SK-MEL-5 (cell line): ENCODE data around the gene ENOSF1. TPM values are rescaled to one million over a fixed set of nuclear protein-coding genes. Genes with fewer than 3 reads are reported as not detected.
"Not testable (repeated sequence)": the region's sequence is repeated elsewhere in the genome, so short reads cannot be mapped to it uniquely, and the experiment has no call there.

ENCODE experiments used
- DNase-seq: peaks from one replicate; pipeline ENCODE4 v3.0.0-alpha.2; 2016; ENCODE audit warnings: low read depth, low spot score
- in situ Hi-C: cut with HindIII; loops from 2 replicates; pipeline ENCODE4 v1.10.0; 2016; ENCODE audit warnings: low sequenced_read_pairs, high pct_unique_total_duplicates, low pct_unique_long_range_greater_than_20kb
- total RNA-seq: library from RNA; depleted of rRNA; stranded (reverse); fragments of >200 nt; shearing (Covaris generic); gene quantifications from 2 replicates; pipeline ENCODE4 v1.2.3, GENCODE V29; 2014

ENOSF1 gene
- total RNA-seq, 1 experiment from 2014 or later = 121 TPM

DNA sequence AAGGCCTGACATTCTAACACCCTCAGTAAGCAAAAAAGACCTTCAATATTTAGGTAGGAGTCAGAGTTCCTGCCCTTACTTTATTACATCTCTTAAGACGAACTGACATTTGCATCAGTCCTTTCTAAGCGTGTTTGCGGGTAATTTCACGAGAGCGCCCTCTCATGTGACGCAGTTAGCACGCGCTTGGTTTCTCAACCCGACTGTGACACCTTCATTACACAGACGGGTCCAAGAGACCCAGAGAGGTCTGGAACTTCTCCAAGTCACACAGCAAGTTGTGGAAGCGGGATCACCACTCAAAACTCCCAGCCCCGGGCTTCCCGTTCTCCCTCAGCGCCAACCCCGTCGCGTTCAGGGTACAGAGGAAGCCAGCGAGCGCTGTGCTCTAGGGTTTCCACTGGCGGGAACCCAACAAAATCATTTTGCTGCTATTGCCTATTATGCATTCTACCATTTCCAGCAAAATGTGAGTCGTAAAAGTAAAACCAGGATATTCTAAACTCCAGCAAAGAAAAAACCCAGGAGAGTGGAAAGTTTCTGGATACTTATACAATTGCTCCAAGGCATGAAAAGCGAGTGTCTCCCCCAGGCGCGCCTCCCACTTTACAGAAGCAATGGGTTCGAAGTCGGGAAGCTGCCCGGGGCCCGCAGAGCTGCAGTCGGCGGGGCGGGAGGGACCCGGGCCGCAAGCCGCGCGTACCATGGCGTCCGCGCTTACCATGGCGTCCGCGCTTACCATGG lies 601 bp downstream of the ENOSF1 start:
- in situ Hi-C loops = no loop called here
- peak; percentile 75 for DNase-seq

DNA sequence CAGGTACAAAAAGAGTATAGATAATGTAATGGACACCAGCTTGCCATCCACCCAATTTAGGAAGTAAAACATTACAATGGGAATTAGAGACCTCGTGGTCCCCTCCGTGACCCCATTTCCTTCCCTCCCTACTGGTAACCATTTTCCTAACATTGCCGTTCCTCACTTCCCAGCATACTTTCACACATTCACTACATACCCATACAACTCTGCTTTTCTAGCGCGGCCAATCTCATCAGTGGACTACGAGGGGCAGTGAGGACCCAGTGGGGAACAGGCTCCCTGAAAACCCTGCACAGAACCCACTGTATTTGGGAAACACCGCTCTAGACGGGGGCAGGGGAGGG lies 1.1 kb downstream of the ENOSF1 start:
- peak; percentile 22 for DNase-seq
- in situ Hi-C loops = no loop called here

DNA sequence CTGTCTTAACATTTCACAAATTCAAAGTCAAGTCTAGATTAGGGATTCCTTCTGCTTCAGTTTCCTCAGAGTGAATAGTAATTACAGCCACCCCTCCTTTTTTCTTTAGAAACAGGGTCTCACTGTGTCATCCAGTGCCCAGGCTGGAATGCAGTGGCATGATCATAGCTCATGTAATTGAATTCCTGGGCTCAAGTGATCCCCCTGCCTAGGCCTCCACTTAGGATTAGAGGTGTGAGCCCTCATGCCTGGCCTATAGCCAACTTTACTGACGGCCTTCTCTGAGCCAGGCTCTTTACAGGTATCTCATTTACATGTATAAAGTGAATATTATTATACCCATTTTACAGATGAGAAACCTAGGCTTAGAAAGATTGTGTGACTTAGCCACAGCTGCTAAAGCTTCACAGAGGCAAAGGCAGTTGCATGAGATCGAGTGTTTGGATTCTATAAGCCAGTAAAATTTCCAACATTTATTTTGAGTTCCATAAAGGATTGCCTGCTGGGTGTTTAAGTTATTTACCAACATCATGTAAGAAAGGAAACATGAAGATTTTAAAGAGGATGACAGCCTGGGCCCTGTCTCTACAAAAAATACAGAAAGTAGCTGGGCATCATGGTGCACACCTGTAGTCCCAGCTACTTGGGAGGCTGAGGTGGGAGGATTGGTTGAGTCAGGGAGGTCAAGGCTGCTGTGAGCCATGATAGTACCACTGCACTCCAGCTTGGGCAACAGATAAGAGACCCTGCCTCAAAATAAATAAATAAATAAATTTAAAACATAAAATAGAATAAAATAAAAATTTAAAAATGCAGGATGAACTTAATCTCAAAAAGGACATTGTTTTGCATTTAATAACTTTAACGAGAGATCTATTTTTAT lies 1.8 kb downstream of the ENOSF1 start:
- in situ Hi-C loops = no loop called here
- no peak for DNase-seq

DNA sequence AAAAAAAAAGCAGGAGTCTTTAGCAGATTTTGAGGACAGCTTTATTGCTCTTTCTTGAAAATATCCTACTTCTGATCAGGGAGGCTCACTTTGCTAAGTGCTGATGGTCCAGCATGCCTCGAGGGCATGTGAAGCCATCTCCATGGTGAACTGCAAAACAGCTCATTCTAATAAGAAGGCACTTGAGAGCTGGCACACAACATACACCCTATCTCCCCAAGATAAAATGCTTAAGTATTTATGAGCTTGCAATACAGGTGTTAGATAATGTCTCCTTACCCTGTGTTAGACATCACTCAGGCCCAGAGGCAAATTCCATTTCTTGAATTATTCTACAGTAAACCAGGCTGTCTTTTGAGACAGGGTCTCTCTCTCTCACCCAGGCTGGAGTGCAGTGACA lies 2.7 kb downstream of the ENOSF1 start:
- in situ Hi-C loops = no loop called here

DNA sequence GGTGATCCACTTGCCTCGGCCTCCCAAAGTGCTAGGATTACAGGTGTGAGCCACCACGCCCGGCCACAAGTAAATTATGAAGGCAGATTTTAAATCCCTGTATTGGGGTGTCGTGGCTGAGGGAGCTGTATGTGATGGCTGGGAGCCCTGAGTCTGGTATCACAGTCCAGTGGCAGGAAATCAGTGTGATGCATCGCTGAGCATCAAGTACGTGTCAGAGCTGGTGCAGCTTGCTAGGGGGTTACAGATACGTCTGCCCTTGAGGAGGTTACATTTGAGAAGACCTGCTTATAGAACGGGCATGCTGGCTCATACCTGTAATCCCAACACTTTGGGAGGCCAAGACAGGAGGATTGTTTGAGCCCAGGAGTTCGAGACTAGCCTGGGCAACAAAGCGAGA lies 4.3 kb downstream of the ENOSF1 start:
- in situ Hi-C loops = no loop called here
- DNase-seq = no peak

More for the DNA sequence above, 2.7 kb downstream of the ENOSF1 start:
- DNase-seq = no peak

DNA sequence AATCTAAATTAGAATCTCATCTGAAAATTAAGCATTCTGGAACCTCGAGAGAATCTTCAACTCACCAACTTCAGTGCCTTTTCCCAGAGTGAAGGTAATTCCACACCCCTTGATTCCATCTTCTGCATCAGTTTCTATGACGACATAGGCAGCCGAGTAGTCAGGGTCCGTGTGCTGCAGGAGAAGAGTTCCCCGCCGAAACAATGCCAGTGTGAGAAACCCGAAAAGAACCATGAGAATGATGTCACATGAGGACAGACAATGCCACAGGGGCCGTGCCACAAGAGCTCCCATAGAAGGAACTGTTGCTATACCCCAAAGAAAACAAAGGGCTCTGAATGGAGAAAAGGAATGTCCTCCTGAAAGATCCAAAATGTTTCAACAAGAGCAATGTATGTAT lies 6.0 kb downstream of the ENOSF1 start:
- in situ Hi-C loops = no loop called here
- DNase-seq = no peak

DNA sequence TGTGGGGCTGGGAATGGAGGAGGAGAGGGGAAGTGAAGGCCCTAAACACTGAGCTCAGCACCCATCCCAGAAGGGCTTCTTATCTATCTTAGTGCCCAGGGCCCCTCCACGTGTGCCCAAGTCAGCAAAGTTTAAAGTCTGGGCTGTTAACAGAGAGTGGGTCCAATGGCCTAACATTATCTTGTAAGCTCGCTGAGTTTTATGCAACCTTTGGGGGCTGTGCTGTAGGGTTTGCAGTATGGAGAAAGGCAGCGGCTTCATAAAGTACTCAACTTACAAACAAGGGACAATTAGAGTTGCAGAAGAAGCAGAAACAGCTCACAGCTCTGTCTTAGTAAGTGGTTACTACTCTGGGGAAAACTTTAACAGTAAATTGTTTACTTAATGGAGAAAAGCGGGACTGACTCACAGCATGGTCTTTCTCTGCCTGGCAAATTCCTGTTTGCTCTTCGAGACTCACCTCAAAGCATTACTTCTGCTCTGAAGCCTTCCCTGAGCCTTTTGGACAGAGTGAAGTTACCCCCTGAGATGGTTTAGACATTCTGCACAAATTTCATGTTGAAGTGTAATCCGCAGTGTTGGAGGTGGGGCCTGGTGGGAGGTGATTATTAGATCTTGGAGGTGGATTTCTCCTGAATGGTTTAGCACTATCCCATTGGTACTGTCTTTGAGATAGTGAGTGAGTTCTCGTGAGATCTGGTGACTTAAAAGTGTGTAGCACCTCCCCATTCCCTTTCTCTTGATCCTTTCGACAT lies 9.0 kb downstream of the ENOSF1 start:
- DNase-seq = no peak
- in situ Hi-C loops = no loop called here

DNA sequence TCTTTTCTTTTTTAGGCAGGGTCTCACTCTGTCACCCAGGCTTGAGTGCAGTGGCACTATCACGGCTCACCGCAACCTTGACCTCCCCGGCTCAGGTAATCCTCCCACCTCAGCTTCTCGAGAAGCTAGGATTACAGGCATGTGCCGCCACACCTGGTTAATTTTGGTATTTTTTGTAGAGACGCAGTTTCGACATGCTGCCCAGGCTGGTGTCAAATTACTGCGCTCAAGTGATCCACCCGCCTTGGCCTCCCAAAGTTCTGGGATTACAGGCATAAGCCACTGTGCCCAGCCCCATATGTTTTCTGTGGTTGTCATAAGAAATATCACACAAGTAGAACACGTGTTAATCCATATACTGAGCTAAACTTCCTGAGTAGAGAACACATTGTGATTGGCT lies 14.6 kb downstream of the ENOSF1 start:
- in situ Hi-C loops = no loop called here
- DNase-seq = no peak

DNA sequence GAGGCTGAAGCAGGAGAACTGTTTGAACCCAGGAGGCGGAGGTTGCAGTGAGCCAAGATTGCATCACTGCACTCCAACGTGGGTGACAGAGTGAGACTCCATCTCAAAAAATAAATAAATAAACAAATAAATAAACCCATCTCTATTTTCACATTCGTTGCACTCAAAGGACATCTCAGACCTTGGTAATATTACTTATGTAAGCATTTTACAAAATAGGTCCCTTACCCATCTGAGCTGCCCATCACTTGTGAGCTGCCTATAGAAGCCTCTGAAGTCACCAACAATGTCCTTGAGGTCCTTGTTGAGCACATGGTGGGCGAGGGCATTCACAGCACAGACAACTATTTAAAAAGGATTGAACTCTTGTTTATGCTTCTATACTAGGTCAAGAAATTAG lies 15.4 kb downstream of the ENOSF1 start:
- in situ Hi-C loops = no loop called here
- no peak for DNase-seq

DNA sequence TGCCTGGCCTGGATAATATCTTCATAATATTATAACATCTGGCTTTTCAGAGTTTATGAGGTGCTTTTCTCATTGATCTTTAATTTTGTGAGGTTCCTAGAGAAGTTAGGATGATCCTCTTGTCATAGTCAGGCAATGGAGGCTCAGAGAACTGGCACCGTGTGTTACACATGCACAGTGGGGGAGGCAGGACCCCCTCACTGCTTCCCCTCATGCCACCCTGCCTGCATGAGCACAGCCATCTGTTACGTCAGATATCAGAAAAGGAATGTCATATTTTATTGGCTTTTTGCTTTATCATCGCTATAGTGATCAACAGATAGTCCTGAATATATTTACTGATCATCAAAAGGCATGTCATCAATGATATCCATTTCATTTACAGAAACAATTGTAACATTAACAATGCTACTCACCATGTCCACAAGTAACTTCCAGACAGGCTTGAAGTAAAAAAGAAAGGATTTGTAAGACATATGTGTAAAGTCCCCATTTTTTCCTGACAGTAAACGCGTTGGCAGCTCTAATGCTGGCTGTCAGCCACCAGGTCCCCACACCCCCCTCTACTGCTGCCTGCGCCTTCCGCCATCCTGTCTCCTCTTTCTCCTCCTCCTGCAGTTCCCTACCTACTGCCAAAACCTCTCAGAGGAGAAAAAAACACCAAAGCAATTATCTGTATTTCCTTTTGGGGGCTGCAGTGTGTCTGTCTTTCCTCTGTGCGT lies 18.8 kb downstream of the ENOSF1 start:
- DNase-seq = no peak

DNA sequence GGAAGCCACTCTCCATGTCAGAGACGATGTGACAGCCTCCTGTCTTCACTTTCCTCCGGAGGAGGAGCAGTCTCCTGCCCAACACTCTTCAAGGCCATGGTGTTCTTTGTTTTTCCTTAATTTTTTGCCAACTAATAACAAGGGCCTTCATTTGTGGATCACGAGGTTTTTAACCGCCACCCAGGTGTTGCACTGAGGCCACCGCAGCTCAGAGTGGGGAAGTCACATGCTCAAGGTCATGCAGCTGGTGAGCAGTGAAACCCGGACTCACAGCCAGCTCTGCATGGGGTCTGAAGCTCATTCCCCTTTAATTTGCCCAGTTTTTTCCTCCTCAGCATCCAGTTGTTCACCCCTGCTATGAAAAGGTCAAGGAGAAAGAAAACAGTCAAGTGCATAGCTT lies 19.6 kb downstream of the ENOSF1 start:
- DNase-seq = no peak
- in situ Hi-C loops = no loop called here

More for the DNA sequence above, 18.8 kb downstream of the ENOSF1 start:
- in situ Hi-C loops = no loop called here

DNA sequence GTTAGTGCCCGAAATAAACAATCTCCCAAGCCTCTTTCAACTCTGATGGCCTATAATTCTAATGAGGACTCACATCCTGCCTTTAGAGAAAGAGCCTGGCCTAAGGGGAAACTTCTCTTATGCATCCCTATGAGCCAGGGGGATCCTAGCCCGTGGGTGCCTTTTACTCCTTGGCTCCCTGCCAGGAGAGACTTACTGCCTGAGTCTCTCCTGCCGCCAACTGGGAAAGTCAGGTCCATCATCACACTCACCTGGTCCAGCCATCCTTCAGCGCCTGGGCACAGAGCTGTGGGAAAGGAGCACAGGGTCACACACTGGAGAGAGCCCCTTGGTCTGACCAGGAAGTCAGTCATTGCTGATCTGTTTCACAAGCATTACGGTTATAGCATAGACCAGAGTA lies 24.1 kb downstream of the ENOSF1 start:
- in situ Hi-C loops = no loop called here
- no peak for DNase-seq

DNA sequence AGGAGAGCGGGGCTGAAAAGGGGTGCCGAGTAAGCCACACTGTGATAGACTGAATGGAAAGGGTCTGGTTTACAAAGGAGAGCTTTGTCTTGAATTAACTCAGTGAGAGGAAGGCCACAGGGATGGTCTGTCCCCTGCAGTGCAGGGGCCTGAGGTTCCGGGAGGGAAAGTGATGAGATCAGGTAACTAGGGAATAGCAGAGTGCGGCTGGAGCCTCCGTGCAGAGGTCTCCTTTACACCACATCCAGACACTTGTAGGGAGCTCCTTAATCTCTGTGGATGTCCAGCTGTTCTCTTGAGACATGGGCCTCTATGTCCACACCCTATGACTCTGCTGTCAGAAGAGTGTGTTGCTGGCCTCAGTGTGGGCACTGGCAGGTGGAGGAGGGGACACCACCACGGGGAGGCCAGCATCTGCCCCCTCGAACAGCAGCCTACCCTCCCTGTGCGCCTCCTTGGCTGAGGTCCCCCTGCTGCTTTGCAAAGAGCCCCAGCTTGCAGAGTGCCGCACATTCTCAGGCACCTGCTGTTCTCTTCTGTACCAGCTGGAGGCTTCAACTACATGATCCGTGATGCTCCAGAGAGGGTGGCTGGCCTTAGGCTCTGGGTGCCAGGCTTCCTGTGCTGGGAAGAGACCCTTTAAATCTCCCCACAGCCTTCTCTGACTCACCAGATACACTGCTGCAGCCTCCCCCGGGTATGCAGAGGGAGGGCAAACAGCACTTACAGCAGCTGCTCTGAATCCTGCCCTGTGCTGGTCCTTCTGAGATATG lies 25.9 kb downstream of the ENOSF1 start:
- in situ Hi-C loops = no loop called here

DNA sequence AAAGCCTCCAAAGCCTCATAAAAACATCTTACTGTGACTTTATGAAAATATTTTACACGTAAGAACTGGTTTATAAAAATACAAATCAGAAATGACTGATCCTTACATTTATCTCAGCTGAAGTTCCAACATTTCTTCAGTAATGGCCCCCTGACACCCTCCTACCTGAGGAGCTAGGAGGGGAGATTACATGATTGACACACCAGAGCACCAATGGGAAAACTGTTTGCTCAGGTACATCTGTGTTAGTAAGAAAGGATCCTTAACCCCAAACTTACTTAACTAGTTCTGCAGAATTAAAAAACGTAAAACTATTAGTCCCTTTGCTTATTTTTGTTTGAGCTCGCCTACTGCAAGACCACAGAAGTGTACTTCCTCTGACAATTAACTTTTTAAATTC lies 27.0 kb downstream of the ENOSF1 start:
- in situ Hi-C loops = no loop called here
- DNase-seq = no peak

More for the DNA sequence above, 25.9 kb downstream of the ENOSF1 start:
- no peak for DNase-seq

DNA sequence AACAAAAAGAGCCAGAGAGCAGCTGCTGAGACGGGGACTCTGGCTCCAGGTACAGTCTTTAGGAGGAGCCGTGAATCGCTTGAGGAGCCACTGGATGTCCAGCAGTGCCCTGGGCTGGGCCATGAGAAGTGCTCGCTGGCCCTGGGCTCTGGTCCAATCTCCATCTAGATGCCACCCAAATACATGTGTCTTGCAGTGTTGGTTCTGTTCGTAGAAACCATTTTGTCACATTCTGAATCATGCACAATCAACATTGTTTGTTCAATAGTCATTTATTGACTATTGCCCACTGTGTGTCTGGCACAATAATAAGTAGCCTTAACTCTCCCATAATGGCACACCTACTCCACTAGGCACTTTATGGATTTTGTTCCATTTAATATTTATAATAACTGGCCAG lies 28.9 kb downstream of the ENOSF1 start:
- in situ Hi-C loops = no loop called here
- DNase-seq = no peak

DNA sequence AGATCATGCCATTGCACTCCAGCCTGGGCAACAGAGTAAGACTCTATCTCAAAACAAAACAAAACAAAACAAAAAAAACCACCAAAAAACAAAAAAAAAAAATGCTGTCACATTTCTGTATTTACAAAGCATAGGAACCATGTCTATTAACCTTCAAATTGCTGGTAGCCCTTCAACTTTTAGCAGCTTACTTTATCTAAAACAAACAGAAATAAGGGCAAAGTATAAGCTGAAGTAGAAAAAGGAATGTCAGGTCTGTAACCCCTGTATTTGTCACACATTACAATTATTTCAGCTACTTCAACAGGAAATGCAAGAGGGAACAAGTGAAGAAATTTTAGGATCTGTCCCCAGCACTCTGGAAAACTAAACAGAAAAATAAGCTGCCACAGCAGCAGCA lies 29.6 kb downstream of the ENOSF1 start:
- in situ Hi-C loops = no loop called here
- no peak for DNase-seq

DNA sequence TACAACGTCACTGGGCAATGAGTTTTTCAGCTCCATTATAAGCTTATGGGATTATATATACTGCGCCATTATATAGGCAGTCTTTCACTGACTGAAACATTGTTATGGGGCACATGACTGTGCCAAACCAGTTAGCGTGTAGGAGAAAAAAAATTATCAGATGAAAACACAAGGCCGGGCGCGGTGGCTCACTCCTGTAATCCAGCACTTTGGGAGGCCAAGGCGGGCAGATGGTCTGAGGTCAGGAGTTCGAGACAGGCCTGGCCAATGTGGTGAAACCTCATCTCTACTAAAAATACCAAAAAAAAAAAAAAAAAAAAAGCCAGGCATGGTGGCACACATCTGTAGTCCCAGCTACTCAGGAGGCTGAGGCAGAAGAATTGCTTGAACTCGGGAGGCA lies 30.0 kb downstream of the ENOSF1 start:
- DNase-seq, in situ Hi-C loops: not testable (repeated sequence)
